ENCODE data around the gene APEH. TPM values are rescaled to one million over a fixed set of nuclear protein-coding genes. Genes with fewer than 3 reads are reported as not detected.

Gene APEH
- total RNA-seq, 2 donors from 2014 or later: 84.4 to 116 TPM

DNA sequence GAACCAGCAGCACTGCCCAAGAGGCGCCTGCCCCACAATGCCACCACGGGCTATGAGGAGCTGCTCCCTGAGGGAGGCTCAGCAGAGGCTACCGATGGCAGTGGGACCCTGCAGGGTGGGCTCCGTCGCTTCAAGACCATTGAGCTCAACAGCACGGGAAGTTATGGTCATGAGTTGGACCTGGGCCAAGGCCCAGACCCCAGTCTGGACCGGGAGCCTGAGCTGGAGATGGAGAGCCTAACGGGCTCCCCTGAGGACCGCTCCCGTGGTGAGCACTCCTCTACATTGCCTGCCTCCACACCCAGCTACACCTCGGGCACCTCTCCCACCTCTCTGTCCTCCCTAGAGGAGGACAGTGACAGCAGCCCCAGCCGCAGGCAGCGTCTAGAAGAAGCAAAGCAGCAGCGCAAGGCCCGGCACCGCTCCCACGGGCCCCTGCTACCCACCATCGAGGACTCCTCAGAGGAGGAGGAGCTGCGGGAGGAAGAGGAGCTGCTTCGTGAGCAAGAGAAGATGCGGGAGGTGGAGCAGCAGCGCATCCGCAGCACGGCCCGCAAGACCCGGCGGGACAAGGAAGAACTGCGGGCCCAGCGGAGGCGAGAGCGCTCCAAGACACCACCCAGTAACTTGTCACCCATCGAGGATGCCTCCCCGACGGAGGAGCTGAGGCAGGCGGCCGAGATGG, 21.8 kb upstream of the APEH start:
- DNase-seq (ENCODE audit: low spot score): no peak
- intact Hi-C loops (cut with DNase I): no loop called here
- TF ChIP-seq POLR2AphosphoS5 (IDR thresholded peaks at IDR 0.05) (no peak), CTCF (IDR thresholded peaks at IDR 0.05) (no peak), POLR2A (IDR thresholded peaks at IDR 0.05) (no peak)
- Histone ChIP-seq H3K9me3 (no peaks in the 10 kb centered on the region), H3K4me3 (no peak overlapping the region), H3K36me3 (no peaks in the 10 kb centered on the region), H3K27me3 (replicated peaks; ENCODE audit: insufficient read depth) (no peaks in the 10 kb centered on the region), H3K4me1 (replicated peaks) (no peaks in the 10 kb centered on the region), H3K27ac (no peak overlapping the region)
- WGBS: 91% methylated on average over 35 of the region's 36 CpGs

DNA sequence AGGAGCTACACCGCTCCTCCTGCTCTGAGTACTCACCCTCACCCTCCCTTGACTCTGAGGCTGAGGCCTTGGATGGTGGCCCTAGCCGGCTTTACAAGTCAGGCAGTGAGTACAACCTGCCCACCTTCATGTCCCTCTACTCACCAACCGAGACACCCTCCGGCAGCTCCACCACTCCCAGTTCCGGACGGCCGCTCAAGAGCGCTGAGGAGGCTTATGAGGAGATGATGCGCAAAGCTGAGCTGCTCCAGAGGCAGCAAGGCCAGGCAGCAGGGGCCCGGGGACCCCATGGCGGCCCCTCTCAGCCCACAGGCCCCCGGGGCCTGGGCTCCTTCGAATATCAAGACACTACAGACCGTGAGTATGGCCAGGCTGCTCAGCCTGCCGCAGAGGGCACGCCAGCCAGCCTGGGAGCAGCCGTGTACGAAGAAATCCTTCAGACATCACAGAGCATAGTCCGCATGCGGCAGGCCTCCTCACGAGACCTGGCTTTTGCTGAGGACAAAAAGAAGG, 21.2 kb upstream of the APEH start:
- WGBS: 90% methylated on average over 21 of the region's 21 CpGs
- no peak for TF ChIP-seq CTCF (IDR thresholded peaks at IDR 0.05)
- TF ChIP-seq POLR2AphosphoS5 (IDR thresholded peaks at IDR 0.05): no peak
- TF ChIP-seq POLR2A (IDR thresholded peaks at IDR 0.05): no peak
- DNase-seq (ENCODE audit: low spot score): no peak
- Histone ChIP-seq H3K27me3 (replicated peaks; ENCODE audit: insufficient read depth) (no peaks in the 10 kb centered on the region), H3K4me3 (no peak overlapping the region), H3K9me3 (no peaks in the 10 kb centered on the region), H3K27ac (no peak overlapping the region), H3K4me1 (replicated peaks) (no peaks in the 10 kb centered on the region), H3K36me3 (no peaks in the 10 kb centered on the region)
- intact Hi-C loops (cut with DNase I): no loop called here

DNA sequence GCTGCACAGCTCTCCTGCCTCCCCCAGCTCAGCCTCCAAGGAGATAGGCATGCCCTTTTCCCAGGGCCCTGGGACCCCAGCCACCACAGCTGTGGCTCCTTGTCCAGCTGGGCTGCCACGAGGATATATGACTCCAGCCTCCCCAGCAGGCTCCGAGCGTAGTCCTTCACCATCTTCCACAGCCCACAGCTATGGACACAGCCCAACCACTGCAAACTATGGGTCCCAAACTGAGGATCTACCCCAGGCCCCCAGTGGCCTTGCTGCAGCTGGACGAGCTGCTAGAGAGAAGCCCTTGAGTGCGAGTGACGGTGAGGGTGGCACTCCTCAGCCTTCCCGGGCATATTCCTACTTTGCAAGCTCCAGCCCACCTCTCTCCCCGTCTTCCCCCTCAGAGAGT, 20.5 kb upstream of the APEH start:
- Histone ChIP-seq H3K4me1 (replicated peaks) (no peaks in the 10 kb centered on the region), H3K9me3 (no peaks in the 10 kb centered on the region), H3K27me3 (replicated peaks; ENCODE audit: insufficient read depth) (no peaks in the 10 kb centered on the region), H3K36me3 (no peaks in the 10 kb centered on the region), H3K4me3 (no peak overlapping the region), H3K27ac (no peak overlapping the region)
- 85% methylated on average over 8 of the region's 8 CpGs for WGBS
- DNase-seq (ENCODE audit: low spot score): no peak
- TF ChIP-seq CTCF (IDR thresholded peaks at IDR 0.05) (no peak), POLR2AphosphoS5 (IDR thresholded peaks at IDR 0.05) (no peak), POLR2A (IDR thresholded peaks at IDR 0.05) (no peak)
- intact Hi-C loops (cut with DNase I): no loop called here

GRCh38 chr3:49654176-49654825, 19.9 kb upstream of the APEH start:
- WGBS: 90% methylated on average over 17 of the region's 17 CpGs
- intact Hi-C loops (cut with DNase I): no loop called here

More at GRCh38 chr3:49654176-49654825, 19.9 kb upstream of the APEH start:
- Histone ChIP-seq H3K9me3 (no peaks in the 10 kb centered on the region), H3K4me3 (no peak overlapping the region), H3K27me3 (replicated peaks; ENCODE audit: insufficient read depth) (no peaks in the 10 kb centered on the region), H3K36me3 (no peaks in the 10 kb centered on the region), H3K27ac (no peak overlapping the region), H3K4me1 (replicated peaks) (no peaks in the 10 kb centered on the region)
- DNase-seq (ENCODE audit: low spot score): no peak
- TF ChIP-seq POLR2A (IDR thresholded peaks at IDR 0.05) (no peak), POLR2AphosphoS5 (IDR thresholded peaks at IDR 0.05) (no peak), CTCF (IDR thresholded peaks at IDR 0.05) (no peak)

All from prostate gland (tissue), 2 donors.